HFF-Myc (cell line): ENCODE measurements around the gene PPP2R5C.

Source experiments
- DNase-seq: peaks from one replicate; pipeline ENCODE4 v3.0.0-alpha.2; 2011; ENCODE audit warnings: low read depth; ENCODE audit errors: extremely low read depth
- H3K4me3 ChIP-seq: replicated peaks from 2 replicates; pipeline ENCODE4 v1.5.1; 2011; ENCODE audit warnings: low read depth, mild to moderate bottlenecking, control low read depth, low read length
- TF ChIP-seq, protein P1 (sequence below): IDR thresholded peaks from 2 replicates; pipeline ENCODE4 v1.5.1; 2012; ENCODE audit warnings: mild to moderate bottlenecking, low read depth, low read length, control low read depth; ENCODE audit errors: missing control alignments

PPP2R5C gene

DNA sequence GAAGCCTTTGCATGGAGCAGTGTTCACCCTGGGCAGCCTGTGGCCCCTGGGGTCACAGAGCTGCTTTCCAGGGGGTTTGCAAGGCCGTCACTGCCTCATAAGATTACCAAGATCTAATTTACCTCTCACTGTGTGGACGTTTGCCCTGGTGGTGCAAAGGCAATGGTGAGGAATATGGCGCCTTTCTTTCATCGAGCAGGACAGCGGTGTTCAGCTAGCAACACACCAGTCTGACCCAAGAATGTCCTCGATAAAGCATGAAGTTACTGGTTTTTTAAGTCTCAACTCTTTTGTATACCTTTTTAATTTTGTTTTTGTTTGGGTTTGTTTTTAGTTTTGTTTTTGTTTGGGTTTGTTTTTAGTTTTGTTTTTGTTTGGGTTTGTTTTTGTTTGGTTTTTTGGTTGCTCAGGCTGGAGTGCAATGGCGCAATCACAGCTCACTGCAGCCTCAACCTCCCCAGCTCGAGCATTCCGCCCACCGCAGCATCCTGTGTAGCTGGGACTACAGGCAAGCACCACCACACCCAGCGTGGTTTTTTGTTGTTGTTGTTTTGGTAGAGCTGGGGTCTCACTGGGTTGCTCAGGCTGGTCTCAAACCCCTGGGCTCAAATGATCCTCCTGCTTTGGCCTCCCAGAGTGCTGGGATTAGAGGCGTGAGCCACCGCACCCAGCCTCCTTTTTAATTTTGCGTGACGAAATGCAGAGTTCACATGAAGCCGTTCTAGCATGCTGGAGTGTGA is 57.9 kb downstream of the PPP2R5C start:
- TF ChIP-seq, protein P1, sequence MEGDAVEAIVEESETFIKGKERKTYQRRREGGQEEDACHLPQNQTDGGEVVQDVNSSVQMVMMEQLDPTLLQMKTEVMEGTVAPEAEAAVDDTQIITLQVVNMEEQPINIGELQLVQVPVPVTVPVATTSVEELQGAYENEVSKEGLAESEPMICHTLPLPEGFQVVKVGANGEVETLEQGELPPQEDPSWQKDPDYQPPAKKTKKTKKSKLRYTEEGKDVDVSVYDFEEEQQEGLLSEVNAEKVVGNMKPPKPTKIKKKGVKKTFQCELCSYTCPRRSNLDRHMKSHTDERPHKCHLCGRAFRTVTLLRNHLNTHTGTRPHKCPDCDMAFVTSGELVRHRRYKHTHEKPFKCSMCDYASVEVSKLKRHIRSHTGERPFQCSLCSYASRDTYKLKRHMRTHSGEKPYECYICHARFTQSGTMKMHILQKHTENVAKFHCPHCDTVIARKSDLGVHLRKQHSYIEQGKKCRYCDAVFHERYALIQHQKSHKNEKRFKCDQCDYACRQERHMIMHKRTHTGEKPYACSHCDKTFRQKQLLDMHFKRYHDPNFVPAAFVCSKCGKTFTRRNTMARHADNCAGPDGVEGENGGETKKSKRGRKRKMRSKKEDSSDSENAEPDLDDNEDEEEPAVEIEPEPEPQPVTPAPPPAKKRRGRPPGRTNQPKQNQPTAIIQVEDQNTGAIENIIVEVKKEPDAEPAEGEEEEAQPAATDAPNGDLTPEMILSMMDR, result no peak
- H3K4me3 ChIP-seq, result no peak overlapping the region
- DNase-seq, result no peak

DNA sequence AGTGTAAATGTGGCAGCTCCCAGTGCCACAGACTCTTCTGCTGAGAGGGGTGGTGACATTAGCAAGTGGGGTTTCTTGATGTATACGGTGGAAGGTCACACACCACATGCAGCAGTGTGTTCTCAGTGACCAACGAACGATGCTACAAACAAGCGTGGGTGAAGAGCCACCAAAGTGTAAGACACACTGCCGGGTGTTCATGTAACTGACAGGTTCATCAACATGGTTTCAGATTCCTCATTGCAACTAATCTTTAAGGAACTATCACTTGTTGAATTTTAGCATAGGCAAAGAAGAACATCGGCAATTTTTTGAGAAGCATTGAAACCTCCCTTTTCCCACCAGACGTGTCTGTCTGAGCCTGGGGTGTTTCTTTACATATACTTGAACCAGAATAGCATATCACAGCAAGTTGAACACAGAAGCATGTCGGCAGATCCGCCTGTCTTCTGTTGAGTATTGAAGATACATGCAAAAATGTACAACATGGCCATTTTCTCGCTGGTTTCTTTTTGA is 58.8 kb downstream of the PPP2R5C start:
- TF ChIP-seq, protein P1, result no peak
- DNase-seq, result no peak
- no peak overlapping the region for H3K4me3 ChIP-seq

DNA sequence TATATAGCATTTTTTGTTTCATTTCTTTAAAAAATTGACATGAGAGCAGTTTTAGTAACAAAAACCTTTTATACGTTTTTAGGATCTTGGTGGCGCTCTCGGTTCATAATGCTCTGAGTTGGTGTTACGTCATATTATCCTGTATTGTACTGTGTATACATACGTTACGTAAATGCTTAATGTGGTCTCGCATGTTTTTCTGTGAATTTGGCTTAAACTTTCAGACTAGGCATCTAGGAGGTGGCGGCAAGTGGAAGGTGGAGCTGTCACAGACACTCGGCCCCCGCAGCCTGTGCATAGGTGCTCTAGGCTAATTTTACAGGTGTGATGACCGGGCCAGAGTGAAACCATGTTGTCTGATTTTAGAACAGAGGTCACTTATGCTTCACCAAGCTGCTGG is 60.0 kb downstream of the PPP2R5C start:
- H3K4me3 ChIP-seq, result no peak overlapping the region
- no peak for DNase-seq
- TF ChIP-seq, protein P1, result no peak

DNA sequence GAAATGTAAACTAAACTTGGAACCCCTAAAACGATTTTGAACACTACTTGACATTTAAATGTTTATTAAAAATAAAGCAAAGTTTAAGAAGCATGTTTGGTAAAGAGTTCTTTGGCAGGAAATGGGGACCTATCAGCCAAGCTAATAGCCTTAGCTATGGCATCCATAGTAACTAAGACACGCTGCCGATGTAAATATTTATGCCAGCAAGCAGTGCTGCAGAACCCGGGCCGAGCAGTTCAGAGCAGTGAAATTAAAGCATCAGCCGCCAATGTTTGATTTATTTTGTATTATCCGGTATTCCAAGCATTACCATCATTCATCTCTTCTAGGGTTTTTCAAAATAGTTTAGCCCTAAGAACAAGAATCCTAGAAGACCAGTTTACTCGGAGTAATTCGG is 61.6 kb downstream of the PPP2R5C start:
- TF ChIP-seq, protein P1, result no peak
- no peak overlapping the region for H3K4me3 ChIP-seq

DNA sequence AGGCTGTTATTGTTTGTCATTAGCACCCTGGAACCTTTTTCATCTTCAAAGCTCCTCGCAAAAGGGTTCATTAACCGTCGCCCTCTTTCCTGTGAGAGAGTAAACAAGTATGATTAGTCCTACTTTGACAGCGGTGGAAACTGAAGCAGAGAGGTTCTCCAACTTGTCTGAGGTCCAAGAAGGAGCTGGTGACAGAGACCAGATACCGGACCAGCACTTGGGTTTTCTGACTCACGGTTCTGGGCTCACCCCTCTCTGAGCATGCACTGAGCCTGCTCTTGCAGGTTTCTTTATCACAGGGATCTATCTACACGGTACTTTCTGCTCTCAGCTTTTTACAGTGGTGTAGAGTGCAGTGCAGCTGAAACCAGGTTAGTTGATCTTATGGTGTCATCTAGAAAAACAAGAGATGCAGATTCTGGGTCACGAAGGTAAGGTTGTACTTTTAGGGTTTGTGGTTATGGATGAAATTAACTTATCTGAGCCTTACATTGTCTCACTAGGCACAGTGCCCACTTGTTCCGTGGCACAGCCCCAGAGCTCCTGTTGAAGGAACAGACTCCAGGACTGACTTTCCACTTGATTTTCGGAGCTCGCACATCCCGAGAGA is 62.1 kb downstream of the PPP2R5C start:
- TF ChIP-seq, protein P1, result no peak
- no peak overlapping the region for H3K4me3 ChIP-seq
- no peak for DNase-seq

More for the DNA sequence above, 61.6 kb downstream of the PPP2R5C start:
- no peak for DNase-seq

DNA sequence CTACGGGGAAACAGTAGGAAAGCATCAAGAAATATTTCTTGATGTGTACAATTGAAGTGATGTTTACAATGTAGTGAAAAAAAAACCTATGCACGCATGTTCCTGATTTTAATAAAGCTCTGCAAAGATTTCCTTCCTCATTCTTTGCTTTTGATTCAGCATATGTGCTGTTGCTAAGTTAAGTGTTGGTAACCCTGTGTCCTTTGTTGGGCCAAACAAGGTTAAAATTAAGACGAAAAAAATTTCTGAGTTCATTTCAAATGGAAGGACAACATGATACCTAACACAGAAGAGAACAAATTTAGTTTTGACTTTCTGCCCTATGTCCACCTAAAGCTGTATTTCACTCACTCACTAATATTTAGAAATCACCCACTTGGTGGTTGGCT is 62.8 kb downstream of the PPP2R5C start:
- TF ChIP-seq, protein P1, result no peak
- no peak overlapping the region for H3K4me3 ChIP-seq
- DNase-seq, result no peak
